H9 (cell line): ENCODE results near the gene SNRPD1. TPM values are rescaled to one million over a fixed set of nuclear protein-coding genes. Genes with fewer than 3 reads are reported as not detected.
"Not testable (repeated sequence)": the region's sequence is repeated elsewhere in the genome, so short reads cannot be mapped to it uniquely, and the experiment has no call there.

Experiments used
- DNase-seq: peaks from one replicate; pipeline ENCODE4 v3.0.0-alpha.2; 2017
- H2AFZ ChIP-seq: one replicate; pipeline ENCODE4 v1.6.1; 2013; ENCODE audit warnings: mild to moderate bottlenecking, low read length, control low read depth, moderate library complexity
- H2AK5ac ChIP-seq: 2 replicates; pipeline ENCODE4 v1.6.1; 2013; ENCODE audit warnings: low read length, control low read depth, mixed read lengths; ENCODE audit not compliant: insufficient read length
- H2BK120ac ChIP-seq: one replicate; pipeline ENCODE4 v1.6.1; 2013; ENCODE audit warnings: low read depth, mild to moderate bottlenecking, low read length, control low read depth, inconsistent platforms; ENCODE audit not compliant: poor library complexity, severe bottlenecking
- H2BK12ac ChIP-seq: 2 replicates; pipeline ENCODE4 v1.6.1; 2013; ENCODE audit warnings: low read length, control low read depth, mixed read lengths, low read depth; ENCODE audit not compliant: insufficient read length
- H2BK15ac ChIP-seq: 2 replicates; pipeline ENCODE4 v1.6.1; 2013; ENCODE audit warnings: low read depth, low read length, control low read depth
- H2BK20ac ChIP-seq: one replicate; pipeline ENCODE4 v1.6.1; 2013; ENCODE audit warnings: low read depth, mild to moderate bottlenecking, low read length, control low read depth, inconsistent platforms; ENCODE audit not compliant: poor library complexity, severe bottlenecking
- H2BK5ac ChIP-seq: 2 replicates; pipeline ENCODE4 v1.6.1; 2013; ENCODE audit warnings: low read length, control low read depth, mixed read lengths; ENCODE audit not compliant: insufficient read length
- H3K14ac ChIP-seq: 2 replicates; pipeline ENCODE4 v1.6.1; 2013; ENCODE audit warnings: low read length, control low read depth; ENCODE audit not compliant: insufficient read depth
- H3K18ac ChIP-seq: 2 replicates; pipeline ENCODE4 v1.6.1; 2013; ENCODE audit warnings: low read depth, mild to moderate bottlenecking, mixed read lengths, low read length, control low read depth; ENCODE audit not compliant: insufficient read length
- H3K23ac ChIP-seq: 2 replicates; pipeline ENCODE4 v1.6.1; 2013; ENCODE audit warnings: low read length, control low read depth, mixed read lengths, low read depth; ENCODE audit not compliant: insufficient read length
- H3K23me2 ChIP-seq: 2 replicates; pipeline ENCODE4 v1.6.1; 2013; ENCODE audit warnings: low read depth, mild to moderate bottlenecking, mixed read lengths, low read length, control low read depth; ENCODE audit not compliant: insufficient read length, poor library complexity, severe bottlenecking
- H3K27ac ChIP-seq: 2 replicates; pipeline ENCODE4 v1.5.1; 2013; ENCODE audit warnings: low read length, control low read depth, mixed read lengths, low read depth; ENCODE audit not compliant: insufficient read length
- H3K27me3 ChIP-seq: 2 replicates; pipeline ENCODE4 v1.6.1; 2013; ENCODE audit warnings: low read length, control low read depth, inconsistent platforms; ENCODE audit not compliant: insufficient read depth
- H3K4ac ChIP-seq: 2 replicates; pipeline ENCODE4 v1.6.1; 2013; ENCODE audit warnings: low read depth, mild to moderate bottlenecking, control low read depth, inconsistent platforms, low read length, moderate library complexity
- H3K4me1 ChIP-seq: 2 replicates; pipeline ENCODE4 v1.6.1; 2013; ENCODE audit warnings: low read length, control low read depth, inconsistent platforms; ENCODE audit not compliant: insufficient read depth
- H3K4me2 ChIP-seq: 2 replicates; pipeline ENCODE4 v1.6.1; 2013; ENCODE audit warnings: low read length, control low read depth, mixed read lengths; ENCODE audit not compliant: insufficient read length, insufficient read depth
- H3K56ac ChIP-seq: 2 replicates; pipeline ENCODE4 v1.6.1; 2013; ENCODE audit warnings: low read depth, mild to moderate bottlenecking, mixed read lengths, low read length, control low read depth; ENCODE audit not compliant: insufficient read length
- H3K79me1 ChIP-seq: 2 replicates; pipeline ENCODE4 v1.6.1; 2013; ENCODE audit warnings: low read depth, mild to moderate bottlenecking, moderate library complexity, low read length, control low read depth, inconsistent platforms; ENCODE audit not compliant: insufficient read depth, poor library complexity, severe bottlenecking
- H3K79me2 ChIP-seq: 2 replicates; pipeline ENCODE4 v1.6.1; 2013; ENCODE audit warnings: low read length, control low read depth, inconsistent platforms; ENCODE audit not compliant: insufficient read depth
- H3K9ac ChIP-seq: 2 replicates; pipeline ENCODE4 v1.6.1; 2013; ENCODE audit warnings: low read length, control low read depth, mixed read lengths; ENCODE audit not compliant: insufficient read length; ENCODE audit errors: extremely low read depth
- H3K9me3 ChIP-seq: one replicate; pipeline ENCODE4 v1.6.1; 2013; ENCODE audit warnings: low read depth, low read length, inconsistent platforms; ENCODE audit not compliant: control insufficient read depth
- H3T11ph ChIP-seq: one replicate; pipeline ENCODE4 v1.6.1; 2013; ENCODE audit warnings: mild to moderate bottlenecking, low read length, control low read depth, inconsistent platforms
- H4K20me1 ChIP-seq: one replicate; pipeline ENCODE4 v1.6.1; 2013; ENCODE audit not compliant: control insufficient read depth, insufficient read length, insufficient read depth
- H4K5ac ChIP-seq: 2 replicates; pipeline ENCODE4 v1.6.1; 2013; ENCODE audit warnings: low read depth, mild to moderate bottlenecking, mixed read lengths, low read length, control low read depth; ENCODE audit not compliant: insufficient read length
- H4K8ac ChIP-seq: replicated peaks from 2 replicates; pipeline ENCODE4 v1.6.1; 2013; ENCODE audit warnings: low read length, control low read depth, mixed read lengths, low read depth; ENCODE audit not compliant: insufficient read length
- H4K91ac ChIP-seq: 2 replicates; pipeline ENCODE4 v1.6.1; 2013; ENCODE audit warnings: low read depth, mild to moderate bottlenecking, moderate library complexity, mixed read lengths, low read length, control low read depth; ENCODE audit not compliant: insufficient read length
- H3K27ac Mint-ChIP-seq, 3 experiments: 2 replicates in 2 of 3; 3 replicates in 1 of 3; pipeline ENCODE4 v1.8.0; 2020 to 2021; ENCODE audit warnings: mixed read lengths in 3 of 3, mild to moderate bottlenecking in 1 of 3, moderate library complexity in 1 of 3
- H3K27me3 Mint-ChIP-seq: 2 replicates; pipeline ENCODE4 v1.8.0; 2021; ENCODE audit warnings: low read depth, mild to moderate bottlenecking, moderate library complexity, mixed read lengths
- H3K36me3 Mint-ChIP-seq, 3 experiments: 2 replicates in 2 of 3; 3 replicates in 1 of 3; pipeline ENCODE4 v1.8.0; 2020 to 2021; ENCODE audit warnings: low read depth in 3 of 3, mixed read lengths in 3 of 3; ENCODE audit not compliant: insufficient read depth in 1 of 3
- H3K4me1 Mint-ChIP-seq, 2 experiments: 2 replicates each; pipeline ENCODE4 v1.8.0; 2020; ENCODE audit warnings: mixed read lengths in 2 of 2
- H3K4me3 Mint-ChIP-seq, 2 experiments: 2 replicates in 1 of 2; 3 replicates in 1 of 2; pipeline ENCODE4 v1.8.0; 2020 to 2021; ENCODE audit warnings: mild to moderate bottlenecking in 2 of 2, mixed read lengths in 2 of 2, moderate library complexity in 1 of 2
- H3K9me3 Mint-ChIP-seq, 2 experiments: 2 replicates in 1 of 2; 3 replicates in 1 of 2; pipeline ENCODE4 v1.8.0; 2020; ENCODE audit warnings: mild to moderate bottlenecking in 2 of 2, mixed read lengths in 2 of 2, moderate library complexity in 1 of 2
- WGBS: extraction: QIAGEN DNeasy Blood & Tissue Kit; methylation state at CpG from one replicate; pipeline ENCODE4 v1.1.7; 2013; ENCODE audit warnings: missing lambda C conversion rate, low lambda C conversion rate, mixed read lengths; ENCODE audit not compliant: insufficient read length; ENCODE audit errors: extremely low coverage; 5-methylcytosine and 5-hydroxymethylcytosine counted together
- total RNA-seq: library from RNA; stranded (reverse); gene quantifications from 2 replicates; pipeline ENCODE4 v1.2.1, GENCODE V29; 2021
- TF ChIP-seq, protein P1 (sequence below): fragments of 200-600 bp; sonication (generic); conservative IDR thresholded peaks from 3 replicates; pipeline ENCODE4 v1.8.0; 2021; ENCODE audit warnings: antibody characterized with exemption, mild to moderate bottlenecking

Gene SNRPD1
- total RNA-seq, 1 experiment from 2014 or later = 178 TPM

- Mint-ChIP-seq H3K4me1 (no peaks in the 10 kb centered on the region), H3K9me3 (no peaks in the 10 kb centered on the region; a peak in 1 of 5 replicates), H3K4me3 (no peak overlapping the region), H3K27ac (no peak overlapping the region), H3K27me3 (no peaks in the 10 kb centered on the region), H3K36me3 (peaks cover 6 to 14% (median 11%) of the 10 kb centered on the region in 3 experiments; a peak in 6 of 7 replicates)
- Histone ChIP-seq H3K9me3 (no peaks in the 10 kb centered on the region), H2BK15ac (no peak overlapping the region), H3K23me2 (no peaks in the 10 kb centered on the region), H2BK5ac (no peak overlapping the region), H3T11ph (no peak overlapping the region), H3K9ac (no peak overlapping the region), H3K79me1 (no peaks in the 10 kb centered on the region), H2AK5ac (no peak overlapping the region), H3K27ac (no peak overlapping the region), H3K23ac (no peak overlapping the region), H3K18ac (no peak overlapping the region), H4K8ac (no peak overlapping the region), H3K79me2 (no peaks in the 10 kb centered on the region), H4K20me1 (no peaks in the 10 kb centered on the region), H3K4me2 (no peak overlapping the region), H3K4ac (no peak overlapping the region), H4K5ac (no peak overlapping the region), H2BK120ac (no peak overlapping the region), H3K14ac (no peak overlapping the region), H3K4me1 (no peaks in the 10 kb centered on the region), H2BK20ac (no peak overlapping the region), H2BK12ac (no peak overlapping the region), H4K91ac (no peak overlapping the region), H2AFZ (no peak overlapping the region), H3K56ac (no peak overlapping the region), H3K27me3 (no peaks in the 10 kb centered on the region)
- DNase-seq = no peak
- TF ChIP-seq, protein P1, sequence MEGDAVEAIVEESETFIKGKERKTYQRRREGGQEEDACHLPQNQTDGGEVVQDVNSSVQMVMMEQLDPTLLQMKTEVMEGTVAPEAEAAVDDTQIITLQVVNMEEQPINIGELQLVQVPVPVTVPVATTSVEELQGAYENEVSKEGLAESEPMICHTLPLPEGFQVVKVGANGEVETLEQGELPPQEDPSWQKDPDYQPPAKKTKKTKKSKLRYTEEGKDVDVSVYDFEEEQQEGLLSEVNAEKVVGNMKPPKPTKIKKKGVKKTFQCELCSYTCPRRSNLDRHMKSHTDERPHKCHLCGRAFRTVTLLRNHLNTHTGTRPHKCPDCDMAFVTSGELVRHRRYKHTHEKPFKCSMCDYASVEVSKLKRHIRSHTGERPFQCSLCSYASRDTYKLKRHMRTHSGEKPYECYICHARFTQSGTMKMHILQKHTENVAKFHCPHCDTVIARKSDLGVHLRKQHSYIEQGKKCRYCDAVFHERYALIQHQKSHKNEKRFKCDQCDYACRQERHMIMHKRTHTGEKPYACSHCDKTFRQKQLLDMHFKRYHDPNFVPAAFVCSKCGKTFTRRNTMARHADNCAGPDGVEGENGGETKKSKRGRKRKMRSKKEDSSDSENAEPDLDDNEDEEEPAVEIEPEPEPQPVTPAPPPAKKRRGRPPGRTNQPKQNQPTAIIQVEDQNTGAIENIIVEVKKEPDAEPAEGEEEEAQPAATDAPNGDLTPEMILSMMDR = no peak
- no CpG with 5 or more reads among the region's 3 CpGs for WGBS
These were observed 26.7 kb downstream of the SNRPD1 start for GRCh38 chr18:21638822-21639221.

DNA sequence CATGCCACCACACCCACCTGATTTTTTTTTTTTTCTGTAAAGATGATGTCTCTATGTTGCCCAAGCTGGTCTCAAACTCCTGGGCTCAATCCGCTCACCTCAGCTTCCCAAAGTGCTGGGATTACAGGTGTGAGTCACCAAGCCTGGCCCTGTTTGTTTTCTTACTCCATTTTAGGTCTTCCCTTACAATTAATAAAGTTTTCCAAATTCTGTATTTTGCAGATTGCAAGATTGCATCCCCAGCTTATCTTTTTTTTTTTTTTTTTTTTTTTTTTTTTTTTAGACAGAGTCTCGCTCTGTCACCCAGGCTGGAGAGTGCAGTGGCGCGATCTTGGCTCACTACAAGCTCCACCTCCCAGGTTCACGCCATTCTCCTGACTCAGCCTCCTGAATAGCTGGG lies 28.3 kb downstream of the SNRPD1 start:
- not testable (repeated sequence) for H2BK20ac ChIP-seq, H3K9me3 Mint-ChIP-seq, H3K4ac ChIP-seq, H2AK5ac ChIP-seq, H3K79me1 ChIP-seq, H3K27me3 ChIP-seq, H2AFZ ChIP-seq, H3K56ac ChIP-seq, H4K8ac ChIP-seq, H3K18ac ChIP-seq, H3K4me1 ChIP-seq, H3K14ac ChIP-seq, H3K4me2 ChIP-seq, H3T11ph ChIP-seq, H3K27ac ChIP-seq, H2BK120ac ChIP-seq, H3K23me2 ChIP-seq, H2BK15ac ChIP-seq, H3K36me3 Mint-ChIP-seq, H2BK12ac ChIP-seq, H3K23ac ChIP-seq, H3K79me2 ChIP-seq, H4K20me1 ChIP-seq, H3K4me1 Mint-ChIP-seq, H4K5ac ChIP-seq, H3K9me3 ChIP-seq, DNase-seq, H3K27ac Mint-ChIP-seq, H4K91ac ChIP-seq, H3K27me3 Mint-ChIP-seq, H2BK5ac ChIP-seq, H3K9ac ChIP-seq, H3K4me3 Mint-ChIP-seq
- WGBS = no CpG with 5 or more reads among the region's 5 CpGs
